T-helper 2 cell treated with Interferon-gamma antibody and Interleukin-4, amounts not matched to agents 5 μg/mL and 100 μg/mL, for 36 hours (primary cell): ENCODE results near the gene SEMA3F.

Experiments used
- DNase-seq: peaks from one replicate; pipeline ENCODE4 v3.0.0; 2021; ENCODE audit warnings: low spot score
- H3K27ac Mint-ChIP-seq: one replicate; pipeline ENCODE4 v1.8.0; 2021; ENCODE audit warnings: mild to moderate bottlenecking, mixed read lengths
- H3K27me3 Mint-ChIP-seq: one replicate; pipeline ENCODE4 v1.8.0; 2021; ENCODE audit warnings: low read depth, mixed read lengths
- H3K36me3 Mint-ChIP-seq: one replicate; pipeline ENCODE4 v1.8.0; 2021; ENCODE audit warnings: low read depth, mixed read lengths
- H3K4me1 Mint-ChIP-seq: one replicate; pipeline ENCODE4 v1.8.0; 2021; ENCODE audit warnings: low read depth, mixed read lengths
- H3K4me3 Mint-ChIP-seq: one replicate; pipeline ENCODE4 v1.8.0; 2022; ENCODE audit warnings: mild to moderate bottlenecking, moderate library complexity, mixed read lengths
- H3K9me3 Mint-ChIP-seq: one replicate; pipeline ENCODE4 v1.8.0; 2021; ENCODE audit warnings: mixed read lengths

Gene SEMA3F

DNA sequence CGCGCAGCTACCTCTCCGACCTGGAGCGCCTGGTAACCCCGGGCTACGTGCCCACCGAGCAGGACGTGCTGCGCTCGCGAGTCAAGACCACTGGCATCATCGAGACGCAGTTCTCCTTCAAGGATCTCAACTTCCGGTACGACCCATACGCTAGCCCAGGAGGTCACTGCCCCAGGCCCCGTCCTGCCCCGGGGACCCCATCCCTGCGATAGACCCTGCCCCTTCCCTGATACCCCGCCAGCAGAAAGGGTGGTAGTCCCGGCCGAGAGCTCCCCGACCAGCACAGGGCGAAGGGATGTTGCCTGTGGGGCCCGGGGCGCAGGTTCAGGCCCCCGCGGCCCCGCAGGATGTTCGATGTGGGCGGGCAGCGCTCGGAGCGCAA lies 38.6 kb downstream of the SEMA3F start:
- Mint-ChIP-seq H3K27me3 (peaks cover 20% of the 10 kb centered on the region), H3K27ac (no peak overlapping the region), H3K4me3 (no peak overlapping the region), H3K36me3 (no peaks in the 10 kb centered on the region), H3K4me1 (peaks cover 7% of the 10 kb centered on the region), H3K9me3 (no peaks in the 10 kb centered on the region)
- no peak for DNase-seq

DNA sequence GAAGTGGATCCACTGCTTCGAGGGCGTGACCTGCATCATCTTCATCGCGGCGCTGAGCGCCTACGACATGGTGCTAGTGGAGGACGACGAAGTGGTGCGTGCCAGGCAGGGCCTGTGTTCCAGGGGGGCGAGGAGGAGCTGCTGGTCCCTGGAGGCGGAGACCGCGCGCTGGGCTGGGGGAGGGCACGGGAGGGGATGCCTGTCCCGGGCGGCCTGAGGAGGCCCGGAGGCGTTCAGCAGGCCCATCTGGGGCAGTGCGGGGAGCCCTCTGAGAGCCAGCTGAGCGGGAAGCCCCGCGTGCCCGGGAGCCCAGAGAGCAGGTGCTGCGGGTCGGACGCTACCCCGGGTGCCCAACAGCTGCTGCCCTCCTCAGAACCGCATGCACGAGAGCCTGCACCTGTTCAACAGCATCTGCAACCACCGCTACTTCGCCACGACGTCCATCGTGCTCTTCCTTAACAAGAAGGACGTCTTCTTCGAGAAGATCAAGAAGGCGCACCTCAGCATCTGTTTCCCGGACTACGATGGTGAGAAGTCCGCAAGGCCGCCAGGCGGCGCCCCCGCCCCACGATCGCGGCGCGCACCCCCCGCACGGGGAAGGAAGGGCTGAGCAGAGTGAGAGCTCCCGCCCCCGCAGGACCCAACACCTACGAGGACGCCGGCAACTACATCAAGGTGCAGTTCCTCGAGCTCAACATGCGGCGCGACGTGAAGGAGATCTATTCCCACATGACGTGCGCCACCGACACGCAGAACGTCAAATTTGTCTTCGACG lies 39.2 kb downstream of the SEMA3F start:
- Mint-ChIP-seq H3K9me3 (no peaks in the 10 kb centered on the region), H3K27me3 (peaks cover 20% of the 10 kb centered on the region), H3K4me3 (peak overlapping the region; percentile 45), H3K36me3 (no peaks in the 10 kb centered on the region), H3K4me1 (peaks cover 7% of the 10 kb centered on the region), H3K27ac (no peak overlapping the region)
- DNase-seq: peak; percentile 77

DNA sequence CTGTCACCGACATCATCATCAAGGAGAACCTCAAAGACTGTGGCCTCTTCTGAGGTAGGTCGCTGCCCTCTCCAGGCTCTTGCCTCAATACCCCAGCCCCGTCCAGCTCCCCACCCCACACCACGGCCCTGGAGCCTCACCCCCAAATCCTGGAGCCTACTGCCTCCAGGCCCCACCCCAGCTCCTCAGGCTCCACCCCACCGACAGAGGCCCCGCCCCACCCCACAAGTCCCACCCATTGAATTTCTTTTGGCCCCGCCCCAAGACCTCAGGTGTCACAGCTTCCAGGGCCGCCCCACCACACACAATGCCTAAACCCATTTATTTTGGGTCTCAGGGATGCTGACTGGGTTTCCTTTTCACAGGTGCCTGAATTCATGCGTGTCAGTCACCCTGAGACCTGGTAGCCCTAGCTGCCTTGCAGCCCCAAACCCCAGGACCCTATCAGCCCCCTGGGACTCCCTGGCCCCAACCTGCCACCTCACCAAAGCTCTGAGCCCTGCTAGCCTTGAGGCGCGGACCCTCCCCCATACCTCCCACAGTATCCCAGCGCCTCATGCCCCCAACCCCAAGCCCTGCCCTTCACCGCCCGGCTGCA lies 39.9 kb downstream of the SEMA3F start:
- Mint-ChIP-seq H3K27me3 (peaks cover 20% of the 10 kb centered on the region), H3K36me3 (no peaks in the 10 kb centered on the region), H3K4me3 (peak overlapping the region; percentile 45), H3K9me3 (no peaks in the 10 kb centered on the region), H3K27ac (no peak overlapping the region), H3K4me1 (peaks cover 7% of the 10 kb centered on the region)
- DNase-seq: no peak

DNA sequence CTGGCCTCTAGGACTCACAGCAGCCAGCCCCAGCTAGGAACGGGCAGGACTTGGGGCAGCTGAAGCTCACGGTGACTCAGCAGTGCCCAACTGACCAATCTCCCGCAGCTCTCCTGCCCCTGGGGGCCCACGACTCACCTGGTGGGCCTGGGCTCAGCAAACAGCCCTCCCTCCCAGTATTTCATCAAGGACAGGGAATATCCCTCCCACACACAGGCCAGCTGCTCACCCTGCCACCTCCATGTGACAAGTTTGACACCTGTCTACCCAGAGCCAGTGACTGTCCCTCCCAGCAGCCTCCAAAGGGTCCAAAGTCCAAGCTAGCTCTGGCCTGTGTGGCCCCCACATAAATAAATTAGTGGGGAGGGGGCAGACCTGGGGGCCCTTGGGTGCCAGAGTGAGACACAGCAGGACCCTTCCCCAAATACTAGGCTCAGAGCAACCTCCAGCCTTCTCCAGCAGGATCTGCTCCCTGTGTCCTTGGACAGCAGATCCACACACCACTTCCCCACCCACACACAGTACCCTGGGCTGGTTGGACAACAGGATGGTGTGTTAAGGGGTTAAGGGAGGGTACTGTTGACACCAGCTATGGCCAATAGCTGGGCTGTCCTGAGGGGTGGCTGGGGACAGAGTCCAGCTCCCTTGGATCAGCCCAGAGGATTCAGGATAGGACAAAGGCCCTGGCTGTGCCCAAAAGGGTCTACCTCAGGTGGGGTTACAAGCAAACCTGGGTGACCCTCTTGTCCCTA lies 40.6 kb downstream of the SEMA3F start:
- H3K4me3 Mint-ChIP-seq: no peak overlapping the region
- DNase-seq: no peak
- peaks cover 7% of the 10 kb centered on the region for H3K4me1 Mint-ChIP-seq
- peaks cover 22% of the 10 kb centered on the region for H3K27me3 Mint-ChIP-seq
- H3K9me3 Mint-ChIP-seq: no peaks in the 10 kb centered on the region
- H3K27ac Mint-ChIP-seq: no peak overlapping the region
- H3K36me3 Mint-ChIP-seq: no peaks in the 10 kb centered on the region

DNA sequence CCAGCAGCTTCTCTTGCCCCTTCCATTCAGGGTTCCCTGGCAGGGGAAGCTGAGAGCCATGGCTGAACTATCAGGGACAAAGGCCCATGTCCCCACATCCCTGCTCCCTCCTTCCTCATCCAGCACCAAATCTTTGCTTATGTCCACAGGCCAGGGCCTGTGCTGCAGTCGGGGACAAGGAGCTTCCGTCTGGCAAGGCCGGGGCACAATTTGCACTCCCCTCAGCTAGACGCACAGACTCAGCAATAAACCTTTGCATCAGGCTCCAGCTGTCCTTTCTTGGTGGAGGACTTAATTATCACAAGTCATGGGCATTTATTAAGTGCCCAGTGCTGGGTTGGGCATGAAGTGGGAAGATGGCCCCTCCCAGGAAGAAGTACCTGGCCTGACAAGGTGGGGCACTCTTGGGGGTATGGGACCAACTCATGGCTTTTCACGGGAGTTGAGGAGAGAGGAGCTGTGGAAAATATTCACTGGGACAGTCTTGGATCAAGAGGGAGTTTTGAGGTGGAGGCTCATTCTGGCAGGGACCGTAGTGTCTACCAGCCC lies 41.2 kb downstream of the SEMA3F start:
- no peak for DNase-seq
- Mint-ChIP-seq H3K27me3 (peaks cover 24% of the 10 kb centered on the region), H3K4me3 (no peak overlapping the region), H3K27ac (no peak overlapping the region), H3K4me1 (peaks cover 7% of the 10 kb centered on the region), H3K36me3 (no peaks in the 10 kb centered on the region), H3K9me3 (no peaks in the 10 kb centered on the region)

DNA sequence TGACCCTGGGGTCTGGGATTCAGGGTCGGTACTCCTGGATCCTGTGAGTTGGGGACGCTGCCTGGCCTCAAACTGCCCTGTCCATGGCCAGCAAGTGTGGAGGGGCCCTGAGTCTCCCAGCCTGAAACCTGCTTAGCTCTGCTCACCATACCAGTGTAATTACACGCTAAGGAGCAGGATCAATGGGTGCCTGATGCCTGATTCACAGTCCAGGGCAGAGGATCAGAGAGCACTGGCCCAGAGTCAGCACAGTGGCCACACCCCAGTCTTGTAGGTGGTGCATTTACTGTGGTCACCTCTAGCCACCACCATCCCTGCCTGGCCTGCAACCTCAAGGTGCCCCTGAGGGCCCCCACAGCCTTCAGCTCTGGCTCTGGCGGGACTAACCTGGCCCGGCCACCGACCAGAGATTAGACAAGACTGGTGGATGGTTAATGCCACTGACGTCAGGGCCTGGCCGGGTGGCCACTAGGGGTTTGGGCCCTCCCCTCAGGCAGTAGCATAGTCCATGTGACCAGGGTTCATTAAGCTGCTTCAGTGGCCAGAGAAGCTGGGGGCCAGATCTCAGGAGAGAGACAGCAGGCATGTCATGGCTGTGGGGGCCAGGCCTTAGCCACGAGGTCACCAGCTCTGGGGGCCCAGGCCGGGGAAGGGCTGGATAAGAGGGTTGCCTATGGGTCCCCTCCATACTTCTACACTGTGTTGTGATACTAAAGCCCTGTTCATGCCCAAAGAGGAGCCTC lies 46.6 kb downstream of the SEMA3F start:
- no peak overlapping the region for H3K4me3 Mint-ChIP-seq
- H3K27ac Mint-ChIP-seq: no peak overlapping the region
- no peak for DNase-seq
- H3K9me3 Mint-ChIP-seq: no peaks in the 10 kb centered on the region
- peaks cover 37% of the 10 kb centered on the region for H3K27me3 Mint-ChIP-seq
- no peaks in the 10 kb centered on the region for H3K36me3 Mint-ChIP-seq
- H3K4me1 Mint-ChIP-seq: no peaks in the 10 kb centered on the region

DNA sequence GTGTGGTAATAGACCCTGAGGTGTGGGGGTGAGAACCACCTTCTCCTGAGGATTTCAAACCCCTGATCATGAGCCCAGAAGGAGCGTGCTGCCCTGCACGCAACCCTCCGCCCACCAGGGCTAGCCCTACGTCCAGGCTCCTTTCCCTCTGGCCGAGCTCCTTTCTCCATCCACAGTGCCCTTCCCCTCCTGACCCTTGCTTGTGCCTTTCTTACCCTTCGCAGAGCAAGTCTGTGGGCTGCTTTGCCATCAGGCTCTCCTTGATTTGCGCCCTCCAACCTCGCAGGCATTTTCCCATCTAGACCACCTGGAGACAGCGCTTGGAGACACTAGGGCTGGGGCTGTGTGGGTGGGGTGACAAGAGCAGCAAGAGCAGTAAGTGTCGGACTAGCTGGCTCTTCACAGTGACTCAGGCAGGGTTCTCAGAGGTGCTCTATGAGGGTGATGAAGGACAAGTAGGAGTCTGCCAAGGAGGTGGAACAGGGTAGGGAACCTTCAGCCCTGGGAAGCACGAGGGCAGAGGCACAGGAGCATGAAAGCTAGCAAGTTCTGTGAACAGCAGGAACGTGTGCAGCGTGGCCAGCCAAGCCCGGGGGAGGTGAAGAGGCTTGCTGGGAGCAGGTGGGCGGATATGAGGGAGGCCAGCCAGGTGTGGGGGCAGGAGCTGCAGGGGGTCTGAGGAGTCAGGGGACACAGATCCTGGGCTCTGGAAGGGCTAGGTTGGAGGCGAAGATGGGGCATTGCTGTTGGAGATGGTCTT lies 47.4 kb downstream of the SEMA3F start:
- DNase-seq: no peak
- Mint-ChIP-seq H3K4me3 (no peak overlapping the region), H3K36me3 (no peaks in the 10 kb centered on the region), H3K27me3 (peaks cover 41% of the 10 kb centered on the region), H3K9me3 (no peaks in the 10 kb centered on the region), H3K4me1 (no peaks in the 10 kb centered on the region), H3K27ac (no peak overlapping the region)

DNA sequence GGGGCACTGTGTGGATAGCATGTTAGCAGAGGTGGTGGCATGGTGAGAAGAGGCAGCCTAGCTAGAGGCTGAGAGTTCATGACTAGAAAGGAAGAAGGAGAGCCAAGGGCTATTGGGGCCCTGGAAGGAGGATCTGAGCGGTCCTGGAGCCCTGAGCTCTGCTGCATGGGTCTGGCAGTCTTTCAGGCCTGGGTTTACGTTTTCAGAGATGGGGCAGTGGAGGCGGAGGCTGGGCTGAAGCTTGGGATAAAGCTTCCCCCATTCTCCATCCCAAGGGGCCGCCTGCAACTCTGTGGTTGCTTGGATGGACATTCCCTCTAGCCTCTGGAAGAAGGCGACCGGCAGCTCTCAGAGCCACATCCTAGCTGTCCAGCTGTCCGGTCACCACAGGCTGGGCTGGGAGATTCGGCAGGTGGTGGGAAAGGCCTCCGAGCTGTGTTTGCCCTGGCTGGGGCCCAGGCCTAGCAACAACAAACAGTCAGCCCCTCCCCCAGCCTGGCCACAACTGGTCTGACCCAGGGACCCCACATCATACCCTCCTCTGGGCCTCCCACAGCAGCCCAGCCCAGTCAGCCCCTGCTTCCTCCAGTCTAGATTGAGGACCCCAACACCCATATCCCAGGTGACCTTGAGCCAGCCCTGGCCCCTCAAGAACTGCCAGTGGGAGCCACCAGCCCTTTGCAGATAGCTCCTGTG lies 48.1 kb downstream of the SEMA3F start:
- DNase-seq: no peak
- no peaks in the 10 kb centered on the region for H3K36me3 Mint-ChIP-seq
- H3K9me3 Mint-ChIP-seq: no peaks in the 10 kb centered on the region
- H3K4me1 Mint-ChIP-seq: no peaks in the 10 kb centered on the region
- H3K27ac Mint-ChIP-seq: no peak overlapping the region
- no peak overlapping the region for H3K4me3 Mint-ChIP-seq
- H3K27me3 Mint-ChIP-seq: peaks cover 47% of the 10 kb centered on the region

DNA sequence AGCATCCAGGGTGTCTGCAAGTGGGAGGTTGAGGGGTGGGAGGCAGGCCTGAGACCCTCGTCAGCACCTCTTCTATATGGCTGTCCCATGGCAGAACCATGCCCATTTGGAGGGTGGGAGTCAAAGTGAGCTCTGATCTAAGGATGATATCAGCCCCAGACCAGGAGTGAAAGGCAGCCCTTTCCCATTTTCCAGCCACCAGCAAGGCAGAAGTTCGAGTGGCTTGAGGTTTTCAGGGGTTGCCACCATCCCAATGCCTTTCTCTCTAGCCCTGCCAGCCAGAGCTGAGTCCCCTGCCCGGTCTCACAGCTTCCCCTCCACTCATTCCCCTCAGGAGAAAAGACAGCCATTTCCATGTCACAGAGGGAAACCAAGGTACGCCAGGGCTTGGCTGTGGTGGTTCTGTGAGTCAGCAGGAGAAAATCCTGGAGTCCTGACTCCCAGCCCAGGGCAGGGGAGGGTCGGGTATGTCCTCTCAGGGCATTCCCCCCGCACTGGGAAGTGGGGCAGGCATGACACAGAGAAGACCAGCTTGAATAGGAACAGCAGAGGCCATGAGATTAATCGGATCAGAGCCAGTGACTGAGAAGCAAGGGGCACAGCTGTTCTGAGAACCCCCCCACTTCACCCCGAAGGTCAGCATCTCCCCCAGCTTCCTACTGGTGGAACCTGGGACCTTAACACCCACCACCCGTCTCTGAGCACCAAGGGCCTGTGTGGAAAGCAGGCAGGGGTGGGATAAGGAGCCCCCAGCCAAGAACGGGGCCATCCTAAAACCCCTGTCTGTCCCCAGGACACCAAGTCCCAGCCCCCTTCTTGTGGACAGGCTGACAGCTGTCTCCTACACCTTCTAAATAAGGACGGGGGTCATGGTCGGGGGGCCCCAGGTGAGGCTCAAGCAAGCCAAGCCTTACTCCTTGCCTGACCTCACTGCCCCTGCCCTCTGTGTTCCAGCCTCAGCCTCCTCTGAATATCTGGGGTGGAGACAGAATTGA lies 49.0 kb downstream of the SEMA3F start:
- Mint-ChIP-seq H3K4me1 (no peaks in the 10 kb centered on the region), H3K27me3 (peaks cover 51% of the 10 kb centered on the region), H3K4me3 (no peak overlapping the region), H3K9me3 (no peaks in the 10 kb centered on the region), H3K36me3 (no peaks in the 10 kb centered on the region), H3K27ac (no peak overlapping the region)
- no peak for DNase-seq

DNA sequence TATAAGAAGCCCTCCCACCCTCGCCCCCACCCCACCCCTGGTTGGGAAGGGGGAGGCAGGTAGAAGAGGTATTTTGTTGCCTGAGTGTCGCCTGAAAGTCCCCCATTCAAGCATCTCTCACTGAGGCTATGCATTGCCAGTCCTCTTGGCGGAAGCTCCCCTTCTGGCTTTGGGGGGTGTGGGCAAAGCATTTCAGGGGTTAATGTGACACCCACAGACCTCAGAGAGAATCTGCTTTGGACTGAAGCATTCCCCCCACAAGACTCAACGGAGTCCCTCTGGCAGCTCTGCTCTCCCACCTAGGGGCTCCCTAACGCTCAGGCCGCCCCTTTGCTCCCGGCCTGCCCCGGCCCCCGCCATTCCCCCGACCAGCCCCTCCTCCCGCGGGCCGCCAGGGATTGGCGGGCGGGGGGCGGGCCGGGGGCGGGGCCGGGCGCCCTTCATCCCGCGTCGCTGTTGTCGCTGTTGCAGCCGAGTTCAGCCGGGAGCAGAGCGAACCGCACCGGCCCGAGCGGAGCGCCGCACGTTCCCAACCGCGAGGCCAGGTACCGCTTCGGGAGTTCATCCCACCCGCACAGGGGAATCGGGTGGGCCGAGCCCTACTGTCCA lies 49.8 kb downstream of the SEMA3F start, which contains the start of gene SLC38A3:
TSS of gene SLC38A3 (plus strand) at position 468 of the 609 bp plus-strand sequence. CDS start 8,929 bp downstream, outside the sequence.
- no peaks in the 10 kb centered on the region for H3K4me1 Mint-ChIP-seq
- H3K4me3 Mint-ChIP-seq: peak within 1 kb of the TSS; percentile 21
- DNase-seq: no peak
- H3K27me3 Mint-ChIP-seq: peaks cover 51% of the 10 kb centered on the region
- H3K36me3 Mint-ChIP-seq: no peaks in the 10 kb centered on the region
- no peaks in the 10 kb centered on the region for H3K9me3 Mint-ChIP-seq
- H3K27ac Mint-ChIP-seq: no peak within 1 kb of the TSS

DNA sequence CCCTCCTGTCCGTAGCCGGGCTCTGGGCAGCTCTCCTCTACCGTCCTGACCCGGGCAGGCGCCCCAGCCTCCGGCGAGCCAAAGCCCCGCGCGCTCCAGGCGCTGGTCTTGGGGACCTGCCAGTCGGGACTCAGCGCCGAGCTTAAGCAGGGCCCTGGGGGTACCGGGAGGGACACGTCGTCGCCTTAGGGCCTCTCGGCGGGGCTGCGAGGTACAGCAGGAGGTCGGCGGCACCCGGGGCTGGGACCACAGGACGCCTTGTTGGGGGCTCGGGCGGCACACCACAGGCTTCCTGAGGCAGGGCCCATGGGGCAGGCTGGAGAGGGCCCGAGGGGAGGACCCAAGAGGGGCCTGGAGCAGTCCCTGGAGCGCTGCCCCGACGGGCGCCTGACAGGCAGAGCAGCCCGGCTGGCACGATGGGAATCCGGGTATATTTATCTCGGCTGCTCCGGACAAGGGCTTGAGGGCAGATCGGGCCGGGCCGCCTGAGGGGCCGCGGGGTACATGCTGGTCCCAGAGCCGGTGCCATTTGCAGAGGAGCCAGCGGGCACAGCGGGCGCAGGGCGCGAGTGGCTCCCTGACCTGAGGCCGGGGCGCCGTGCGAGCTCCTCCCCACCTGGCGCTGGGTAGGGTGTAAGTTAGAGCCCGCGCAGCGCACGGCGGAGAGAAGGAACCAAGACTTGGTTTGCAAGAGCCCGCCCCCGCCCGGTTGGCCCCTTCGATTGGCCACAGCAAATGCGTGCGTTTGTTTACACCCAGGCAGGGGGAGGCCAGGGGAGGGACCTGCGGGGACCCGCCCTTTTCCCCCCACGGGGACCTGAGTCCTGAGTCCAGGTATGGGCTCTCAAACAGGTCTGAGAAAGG lies 50.5 kb downstream of the SEMA3F start:
- Mint-ChIP-seq H3K27ac (no peak overlapping the region), H3K9me3 (no peaks in the 10 kb centered on the region), H3K4me1 (no peaks in the 10 kb centered on the region), H3K4me3 (peak overlapping the region; percentile 21), H3K36me3 (no peaks in the 10 kb centered on the region), H3K27me3 (peaks cover 51% of the 10 kb centered on the region)
- peak; percentile 24 for DNase-seq
